ENCODE data around the gene FSCN2.

GRCh38 chr17:81557276-81558114, 29.3 kb downstream of the FSCN2 start:
- no peak for TF ChIP-seq CTCF (IDR thresholded peaks at IDR 0.05; ENCODE audit: low read length)
- no peak for TF ChIP-seq EZH2phosphoT487 (IDR thresholded peaks at IDR 0.05; ENCODE audit: low read length)

Measured in MM.1S (cell line).